ENCODE data around the gene LLPH.

The LLPH gene

GRCh38 chr12:66169221-66170170 is 38.9 kb upstream of the LLPH start, which contains the start of gene TMBIM4 (continued):
- TF ChIP-seq ATF2 (tag by site-specific recombination; IDR thresholded peaks at IDR 0.05; ENCODE audit: low read depth) = 0 out of 2 replicates have a peak, but pooled peaks have one; percentile 21
- peak; percentile 89 for TF ChIP-seq YY2 (tag by site-specific recombination; IDR thresholded peaks at IDR 0.05)
- TF ChIP-seq ZSCAN18 (tag by site-specific recombination; IDR thresholded peaks at IDR 0.05) = no peak
- peak; percentile 71 for TF ChIP-seq ZBTB21 (tag by site-specific recombination; IDR thresholded peaks at IDR 0.05)
- TF ChIP-seq ZBTB17 (tag by site-specific recombination; IDR thresholded peaks at IDR 0.05) = peak; percentile 99
- TF ChIP-seq ZSCAN16 (tag by site-specific recombination; IDR thresholded peaks at IDR 0.05) = peak; percentile 77
- peak; percentile 97 for TF ChIP-seq ZBTB1 (tag by site-specific recombination; IDR thresholded peaks at IDR 0.05)
- TF ChIP-seq ZNF221 (tag by site-specific recombination; IDR thresholded peaks at IDR 0.05; ENCODE audit: borderline replicate concordance) = 0 out of 2 replicates have a peak, but pooled peaks have one; percentile 62
- peak; percentile 46 for TF ChIP-seq SETDB1 (IDR thresholded peaks at IDR 0.05; ENCODE audit: insufficient read length, low read length)
- TF ChIP-seq ZNF596 (tag by site-specific recombination; IDR thresholded peaks at IDR 0.05) = peak; percentile 67
- peak; percentile 74 for TF ChIP-seq ZNF24 (tag by site-specific recombination; IDR thresholded peaks at IDR 0.05)
- peak; percentile 94 for TF ChIP-seq ZSCAN30 (tag by site-specific recombination; IDR thresholded peaks at IDR 0.05)
- peak; percentile 95 for TF ChIP-seq ZBTB10 (tag by site-specific recombination; IDR thresholded peaks at IDR 0.05)
- TF ChIP-seq ZNF2 (tag by site-specific recombination; IDR thresholded peaks at IDR 0.05) = peak; percentile 97
- TF ChIP-seq ZNF510 (tag by site-specific recombination; IDR thresholded peaks at IDR 0.05; ENCODE audit: insufficient replicate concordance) = no peak
- peak; percentile 89 for TF ChIP-seq ZNF580 (tag by site-specific recombination; IDR thresholded peaks at IDR 0.05)
- peak; percentile 61; the same call in 1 of the 2 replicates for TF ChIP-seq ZNF394 (tag by site-specific recombination; IDR thresholded peaks at IDR 0.05; ENCODE audit: borderline replicate concordance)
- TF ChIP-seq ZNF335 (tag by site-specific recombination; conservative IDR thresholded peaks at IDR 0.05) = peak; percentile 99
- no peak for TF ChIP-seq AEBP2 (tag by site-specific recombination; IDR thresholded peaks at IDR 0.05; ENCODE audit: borderline replicate concordance)
- TF ChIP-seq ZNF692 (tag by site-specific recombination; IDR thresholded peaks at IDR 0.05) = peak; percentile 90
- peak; percentile 86; the same call in 1 of the 2 replicates for TF ChIP-seq ZBTB7A (tag by site-specific recombination; IDR thresholded peaks at IDR 0.05; ENCODE audit: low read depth)
- TF ChIP-seq SP3 (tag by site-specific recombination; IDR thresholded peaks at IDR 0.05) = peak; percentile 85
- 0 out of 2 replicates have a peak, but pooled peaks have one; percentile 61 for TF ChIP-seq PBX3 (CRISPR knock-in tag; IDR thresholded peaks at IDR 0.05)
- TF ChIP-seq ZNF561 (tag by site-specific recombination; IDR thresholded peaks at IDR 0.05; ENCODE audit: borderline replicate concordance) = peak; percentile 98
- TF ChIP-seq REPIN1 (tag by site-specific recombination; IDR thresholded peaks at IDR 0.05; ENCODE audit: low read depth) = peak; percentile 72; the same call in 1 of the 2 replicates
- peak; percentile 78 for TF ChIP-seq ZNF362 (tag by site-specific recombination; IDR thresholded peaks at IDR 0.05)
